GM19468 (cell line): ENCODE data around the gene PBXIP1.

Experiments
- ATAC-seq: cut with Tn5 transposase; IDR thresholded peaks from one replicate; pipeline ENCODE4 v1.9.1; 2021; ENCODE audit warnings: mild to moderate bottlenecking, moderate library complexity, moderate number of reproducible peaks; ENCODE audit not compliant: unreplicated experiment; ENCODE audit errors: extremely low read depth

The PBXIP1 gene

GRCh38 chr1:154940651-154941194, 15.2 kb downstream of the PBXIP1 start:
- no peak for ATAC-seq

- ATAC-seq = no peak
These were observed 15.7 kb downstream of the PBXIP1 start for GRCh38 chr1:154940213-154940560.

DNA sequence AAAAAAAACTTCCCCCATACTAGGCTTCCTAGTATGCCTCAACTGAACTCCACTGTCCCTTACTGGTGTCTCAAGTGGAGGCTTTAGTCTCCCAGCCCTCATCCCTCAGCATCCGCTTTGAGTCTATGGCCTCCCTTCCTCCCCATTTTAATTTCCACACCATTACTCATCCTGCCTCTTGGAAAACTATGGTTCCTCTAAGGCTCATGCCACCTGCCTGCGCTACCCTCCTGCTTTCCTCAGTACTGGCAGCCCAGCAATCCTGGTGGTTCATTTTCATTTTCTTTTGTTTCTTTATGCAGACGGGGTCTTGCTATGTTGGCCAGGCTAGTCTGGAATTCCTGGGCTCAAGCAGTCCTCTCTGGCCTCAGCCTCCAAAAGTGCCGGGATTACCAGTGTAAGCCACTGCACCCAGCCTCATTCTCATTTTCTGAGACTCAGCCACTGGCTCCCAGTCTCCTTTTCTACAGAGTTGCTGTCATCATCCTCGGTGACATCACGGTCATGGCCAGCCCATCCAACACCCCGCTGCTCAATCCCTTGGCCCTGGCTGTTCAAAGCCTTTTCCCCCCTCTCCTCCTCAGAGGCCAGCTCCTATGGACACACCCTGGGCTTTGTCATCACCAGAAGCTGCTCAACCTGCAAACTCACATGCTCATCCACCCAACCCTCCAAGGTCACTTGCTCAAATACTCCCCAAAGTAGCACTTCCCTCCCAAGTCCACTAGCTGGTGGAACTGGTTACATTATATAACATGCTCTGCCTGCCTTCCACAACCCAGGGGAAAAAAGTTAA, 17.1 kb downstream of the PBXIP1 start:
- no peak for ATAC-seq

- no peak for ATAC-seq
These were observed 17.9 kb downstream of the PBXIP1 start for GRCh38 chr1:154937988-154938386.

DNA sequence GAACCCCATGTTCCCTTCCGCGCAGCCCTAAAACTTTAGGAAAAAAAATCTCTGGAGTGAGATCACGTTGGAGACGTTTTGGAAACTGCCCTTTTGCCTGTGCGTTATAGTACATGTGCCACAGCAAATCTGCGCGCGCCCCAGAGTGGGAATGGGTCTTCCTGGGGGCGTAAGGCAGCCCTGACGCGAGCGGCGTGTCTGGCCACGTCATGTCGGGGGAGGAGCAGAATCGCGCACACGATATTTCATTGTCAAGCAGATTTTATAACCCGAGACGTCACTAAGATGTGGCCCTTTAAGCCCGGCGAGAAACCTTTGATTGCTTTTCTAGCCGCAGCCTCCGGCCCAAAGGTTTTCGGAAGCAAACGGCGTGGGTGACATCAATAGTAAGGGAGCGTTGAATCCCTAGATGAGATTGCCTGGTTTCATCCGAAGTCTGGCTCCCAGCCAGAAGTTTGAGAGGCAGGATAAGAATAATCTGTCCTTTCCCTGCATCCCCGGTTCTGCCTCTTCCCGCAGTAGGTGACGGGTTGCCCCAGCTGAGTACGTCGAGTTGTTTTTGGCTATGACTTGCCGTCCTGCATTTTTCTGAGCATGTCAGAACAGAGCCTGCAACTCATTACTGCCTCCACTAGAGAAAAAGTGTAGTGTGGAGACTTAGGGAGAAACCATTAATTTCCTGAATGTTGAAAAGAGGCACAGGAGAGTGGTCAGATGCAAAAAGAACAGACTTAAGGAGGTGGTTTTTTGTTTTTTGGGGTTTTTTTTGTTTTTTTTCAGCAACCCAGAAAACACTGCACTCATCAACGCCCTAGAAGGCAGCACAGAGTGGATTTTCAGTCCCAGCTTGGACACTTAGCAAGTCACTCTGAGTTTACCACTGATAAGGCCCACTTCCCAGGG, 18.6 kb downstream of the PBXIP1 start:
- peak; percentile 28 for ATAC-seq

GRCh38 chr1:154936555-154937084, 19.3 kb downstream of the PBXIP1 start, which contains the start of gene PMVK:
Gene PMVK (minus strand): TSS chr1:154936719. CDS start chr1:154936685, 34 bp downstream.
- ATAC-seq = peak; percentile 43

DNA sequence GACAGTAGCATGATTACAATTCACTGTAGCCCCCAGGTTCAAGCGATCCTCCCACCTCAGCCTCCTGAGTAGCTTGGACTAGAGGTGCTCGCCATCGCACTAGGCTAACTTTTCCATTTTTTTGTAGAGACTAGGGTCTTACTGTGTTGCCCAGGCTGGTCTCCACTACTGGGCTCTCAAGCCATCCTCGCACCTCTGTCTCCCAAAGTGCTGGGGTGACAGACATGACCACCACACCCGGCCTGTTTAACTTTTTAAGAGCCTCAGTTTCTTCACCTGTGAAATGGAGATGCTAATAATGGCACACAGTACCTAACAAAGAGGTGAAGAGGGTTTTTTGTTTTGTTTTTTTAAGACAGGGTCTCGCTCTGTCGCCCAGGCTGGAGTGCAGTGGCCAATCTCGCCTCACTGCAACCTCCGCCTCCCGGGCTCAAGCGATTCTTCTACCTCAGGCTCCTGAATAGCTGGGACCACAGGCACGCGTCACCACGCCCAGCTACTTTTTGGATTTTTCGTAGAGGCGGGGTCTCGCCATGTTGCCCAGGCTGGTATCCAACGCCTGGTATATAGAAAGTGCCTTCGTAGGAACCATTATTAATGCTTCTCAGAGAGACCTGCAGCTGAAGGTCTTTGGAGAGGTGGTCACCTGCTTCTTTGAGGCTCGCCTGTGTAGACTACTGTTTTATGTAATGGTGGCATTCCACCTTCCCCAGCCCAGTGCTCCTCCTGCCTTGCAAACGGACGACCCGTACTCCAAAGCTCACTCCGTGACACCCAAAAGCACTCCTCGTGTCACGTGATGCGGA, 19.9 kb downstream of the PBXIP1 start:
- ATAC-seq = no peak

DNA sequence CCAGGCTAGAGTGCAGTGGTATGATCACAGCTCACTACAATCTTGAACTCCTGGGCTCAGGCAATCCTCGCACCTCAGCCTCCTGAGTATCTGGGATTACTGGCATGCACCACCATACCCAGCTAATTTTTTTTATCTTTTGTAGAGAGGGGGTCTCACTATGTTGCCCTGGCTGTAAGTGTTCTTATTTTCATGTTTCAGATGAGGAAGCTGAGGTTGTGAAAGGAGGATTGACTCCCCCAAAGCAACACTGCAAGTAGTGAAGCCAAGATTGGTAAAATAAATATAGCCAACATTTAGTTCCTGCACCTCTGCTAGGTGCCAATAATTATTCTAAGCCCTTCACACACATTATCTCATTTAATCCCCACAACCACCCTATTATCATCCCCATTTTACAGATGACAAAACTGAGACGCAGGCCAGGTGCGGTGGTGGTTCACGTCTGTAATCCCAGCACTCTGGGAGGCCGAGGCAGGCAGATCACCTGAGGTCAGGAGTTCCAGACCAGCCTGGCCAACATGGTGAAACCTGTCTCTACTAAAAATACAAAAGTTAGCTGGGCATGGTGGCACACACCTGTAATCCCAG, 21.4 kb downstream of the PBXIP1 start:
- no peak for ATAC-seq

- no peak for ATAC-seq
These were observed 23.9 kb downstream of the PBXIP1 start for GRCh38 chr1:154931940-154932487.

- ATAC-seq = no peak
These were observed 29.7 kb downstream of the PBXIP1 start for GRCh38 chr1:154926201-154926600.

- no peak for ATAC-seq
These were observed 30.3 kb downstream of the PBXIP1 start for GRCh38 chr1:154925335-154926170.

GRCh38 chr1:154923695-154924094, 32.2 kb downstream of the PBXIP1 start:
- ATAC-seq = no peak

GRCh38 chr1:154913273-154913672, 42.6 kb downstream of the PBXIP1 start:
- ATAC-seq = no peak

GRCh38 chr1:154912755-154913154, 43.1 kb downstream of the PBXIP1 start:
- no peak for ATAC-seq

DNA sequence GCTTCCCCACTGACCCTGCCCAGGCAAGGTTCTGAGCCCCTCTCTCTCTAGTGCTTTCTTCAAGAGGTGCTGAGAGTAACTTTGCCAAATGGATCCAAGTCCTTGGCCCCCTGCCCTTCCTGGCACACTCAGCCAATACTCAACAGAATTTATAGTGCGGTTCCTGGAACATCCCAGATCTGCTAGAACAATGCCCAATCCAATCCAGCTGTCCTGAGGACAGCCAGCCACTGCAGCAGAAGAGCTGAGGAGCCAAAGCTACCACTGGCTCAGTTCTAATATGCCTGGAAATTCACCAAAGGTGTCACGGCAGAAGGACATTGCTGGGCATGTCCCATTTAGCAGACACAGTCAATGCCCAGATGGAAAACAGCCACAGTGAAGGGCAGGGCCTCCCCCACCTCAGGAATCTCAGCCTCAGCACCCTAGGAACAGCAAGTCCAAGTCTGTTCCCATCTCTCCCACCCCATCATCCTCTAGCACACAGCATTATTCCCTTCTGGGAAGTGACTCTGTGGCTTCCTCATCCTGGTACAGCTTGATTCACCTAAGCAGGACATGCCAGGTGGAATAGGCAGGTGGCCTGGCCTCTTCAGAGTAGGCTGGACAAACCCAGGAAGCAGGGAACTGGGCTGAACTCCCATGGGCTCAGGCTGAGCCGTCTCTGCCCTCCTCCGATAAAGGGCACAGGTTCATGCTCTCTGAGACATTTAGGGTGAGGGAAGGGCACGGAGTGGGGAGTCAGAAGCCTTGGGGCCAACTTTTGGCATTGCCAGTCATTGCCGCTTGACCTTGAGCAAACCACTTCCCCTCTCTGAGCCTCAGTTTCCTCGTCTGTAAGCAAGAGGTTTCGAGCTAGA, 44.0 kb downstream of the PBXIP1 start:
- no peak for ATAC-seq

DNA sequence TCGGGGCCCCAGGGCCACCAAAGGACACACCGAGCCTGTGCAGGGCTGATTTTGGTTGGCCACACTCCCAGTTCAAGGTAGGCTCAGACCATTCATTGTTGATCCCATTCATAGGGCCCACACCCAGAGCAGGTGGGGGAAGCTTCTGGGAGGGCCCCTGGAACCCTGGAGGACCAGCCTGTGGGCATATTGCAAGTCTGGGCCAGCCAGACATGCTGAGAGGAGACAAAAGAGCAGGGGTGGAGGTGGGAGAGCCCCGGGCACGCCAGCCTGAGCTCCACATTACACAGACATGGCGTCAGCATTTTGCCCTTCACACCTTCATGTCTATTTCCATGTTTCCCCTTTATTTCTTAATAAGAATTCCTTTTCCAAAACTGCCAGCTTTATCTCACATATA, 45.0 kb downstream of the PBXIP1 start:
- ATAC-seq = no peak

DNA sequence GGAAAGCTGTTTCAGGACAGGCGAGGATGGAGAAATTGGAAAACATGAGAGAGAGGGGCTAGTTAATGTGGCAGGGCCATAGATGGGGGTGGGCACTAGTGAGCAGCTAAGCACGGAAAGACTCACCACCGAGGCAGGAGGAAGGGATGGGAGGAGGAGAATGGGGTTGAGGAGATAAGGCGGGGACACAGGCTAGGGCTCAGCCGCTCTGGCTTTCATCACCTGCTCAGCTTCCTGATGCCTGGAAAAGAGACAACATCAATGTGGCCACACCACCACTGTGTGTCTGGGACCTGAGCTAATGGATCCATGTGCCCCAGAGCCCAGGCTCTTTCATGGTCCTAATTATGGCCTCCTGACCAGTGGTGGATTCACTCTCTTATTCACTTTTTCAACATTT, 47.0 kb downstream of the PBXIP1 start:
- no peak for ATAC-seq
